Ureter (tissue), 1 donor: ENCODE measurements around the gene ANKRD17. TPM values are rescaled to one million over a fixed set of nuclear protein-coding genes. Genes with fewer than 3 reads are reported as not detected.
"Not testable (repeated sequence)": the region's sequence is repeated elsewhere in the genome, so short reads cannot be mapped to it uniquely, and the experiment has no call there.

ENCODE experiments used
- DNase-seq: peaks from one replicate; pipeline ENCODE4 v3.0.0-alpha.2; 2020; ENCODE audit warnings: low spot score
- total RNA-seq: library from RNA; stranded (reverse); gene quantifications from one replicate; pipeline ENCODE4 v1.2.4, GENCODE V29; 2023
- donor health status: DM: yes; HTN: yes; CAD: no.

The ANKRD17 gene
- total RNA-seq, 1 donor from 2014 or later, result 101 TPM

DNA sequence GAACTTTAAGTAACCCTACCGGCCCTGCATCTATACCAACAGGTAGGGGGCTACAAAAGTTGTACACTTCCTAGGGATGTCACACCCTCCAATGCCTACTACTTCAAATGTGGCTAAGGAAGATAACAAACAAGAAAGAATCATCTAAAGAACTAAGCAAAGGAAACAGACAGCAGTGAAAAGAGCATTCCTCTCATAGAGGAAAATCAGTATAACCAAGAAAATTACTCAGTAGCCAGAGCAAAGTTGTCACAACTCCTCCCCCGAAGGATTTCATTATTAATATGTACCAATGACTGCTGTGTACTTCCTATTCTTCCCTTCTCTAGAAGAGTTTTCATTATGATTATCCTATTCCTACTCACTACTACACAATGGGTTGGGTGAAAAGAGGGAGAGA is 12.6 kb downstream of the ANKRD17 start:
- DNase-seq, result no peak

DNA sequence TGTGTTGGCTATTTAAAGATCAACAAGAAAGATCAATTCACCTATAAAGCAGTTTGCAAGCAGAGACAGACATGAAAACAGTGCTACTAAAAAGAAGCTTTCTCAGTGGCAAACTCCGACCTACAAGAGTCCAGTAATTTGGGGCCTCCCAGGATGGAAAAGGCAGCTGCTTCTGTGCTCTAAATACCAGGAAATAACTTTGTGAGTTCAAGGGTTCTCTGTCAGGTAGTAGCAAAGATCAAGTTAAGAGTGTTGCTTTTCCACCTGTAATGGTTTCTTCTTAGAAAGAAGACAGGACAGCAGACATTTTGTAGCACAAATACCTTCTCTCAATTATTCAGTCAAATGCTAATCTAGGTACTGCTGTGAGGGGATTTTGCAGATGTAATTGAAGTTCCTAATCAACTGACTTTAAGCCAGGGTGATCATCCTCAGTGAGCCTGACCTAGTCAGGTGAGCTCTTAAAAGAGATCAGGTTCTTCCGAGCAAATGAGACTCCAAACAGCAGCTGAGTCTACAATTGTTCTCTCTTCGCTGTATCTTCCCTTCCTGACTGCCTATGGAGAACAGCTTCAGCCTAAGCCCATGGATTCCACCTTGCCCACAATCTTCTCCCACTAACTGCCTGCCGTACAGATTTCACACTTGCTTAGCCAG is 13.5 kb downstream of the ANKRD17 start:
- no peak for DNase-seq

DNA sequence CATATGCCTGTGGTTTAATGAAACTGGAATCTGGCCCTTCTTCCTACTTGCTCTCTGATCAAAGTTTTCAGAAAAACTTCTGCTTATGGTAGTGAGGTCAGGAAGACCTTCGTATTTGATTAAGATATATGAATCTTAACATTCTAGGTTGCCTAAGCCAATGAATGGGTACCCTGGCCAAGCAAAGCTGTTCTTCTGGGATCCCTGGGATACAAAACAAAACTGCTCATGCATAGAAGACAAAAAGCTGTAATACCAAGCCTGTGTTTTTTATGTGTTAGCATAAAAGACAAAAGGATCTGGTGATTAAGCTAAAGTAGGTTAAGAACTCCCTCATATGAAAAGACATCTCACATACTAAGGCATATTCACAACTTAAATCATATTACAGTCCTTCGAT is 21.6 kb downstream of the ANKRD17 start:
- no peak for DNase-seq

DNA sequence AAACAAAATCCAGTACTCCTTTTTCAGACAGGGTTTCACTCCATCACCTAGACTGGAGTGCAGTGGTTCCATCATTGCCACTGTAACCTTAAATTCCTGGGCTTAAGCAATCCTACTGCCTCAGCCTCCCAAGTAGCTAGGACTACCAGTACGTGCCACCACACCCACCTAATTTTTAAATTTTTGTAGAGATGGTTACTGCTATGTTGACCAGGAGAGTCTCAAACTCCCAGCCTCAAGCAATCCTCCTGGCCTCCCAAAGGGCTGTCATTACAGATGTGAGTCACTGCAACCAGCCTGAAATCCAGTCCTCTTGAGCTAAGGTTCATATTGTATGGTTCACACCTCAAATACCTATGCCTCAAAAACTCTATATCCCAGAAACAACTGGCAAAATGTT is 22.4 kb downstream of the ANKRD17 start:
- DNase-seq, result no peak

DNA sequence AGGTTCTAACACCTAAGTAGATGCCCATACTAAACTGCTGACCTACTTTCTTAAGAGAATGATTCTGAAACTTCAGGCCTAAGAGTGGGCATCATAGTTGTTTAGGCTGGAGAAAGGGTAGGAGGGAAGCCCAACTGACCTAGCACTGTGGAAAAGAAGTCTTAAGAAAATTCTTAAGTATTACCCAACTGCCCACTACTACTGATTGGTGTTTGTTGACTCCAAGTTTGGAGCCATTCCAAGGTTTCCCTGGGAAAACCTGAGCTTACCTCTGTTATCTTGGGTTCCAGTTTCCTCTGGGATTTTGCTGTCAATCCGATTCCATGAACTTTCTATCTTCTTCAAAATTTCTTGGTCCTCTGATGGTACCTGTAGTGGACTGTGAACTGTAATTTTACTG is 23.9 kb downstream of the ANKRD17 start:
- no peak for DNase-seq

DNA sequence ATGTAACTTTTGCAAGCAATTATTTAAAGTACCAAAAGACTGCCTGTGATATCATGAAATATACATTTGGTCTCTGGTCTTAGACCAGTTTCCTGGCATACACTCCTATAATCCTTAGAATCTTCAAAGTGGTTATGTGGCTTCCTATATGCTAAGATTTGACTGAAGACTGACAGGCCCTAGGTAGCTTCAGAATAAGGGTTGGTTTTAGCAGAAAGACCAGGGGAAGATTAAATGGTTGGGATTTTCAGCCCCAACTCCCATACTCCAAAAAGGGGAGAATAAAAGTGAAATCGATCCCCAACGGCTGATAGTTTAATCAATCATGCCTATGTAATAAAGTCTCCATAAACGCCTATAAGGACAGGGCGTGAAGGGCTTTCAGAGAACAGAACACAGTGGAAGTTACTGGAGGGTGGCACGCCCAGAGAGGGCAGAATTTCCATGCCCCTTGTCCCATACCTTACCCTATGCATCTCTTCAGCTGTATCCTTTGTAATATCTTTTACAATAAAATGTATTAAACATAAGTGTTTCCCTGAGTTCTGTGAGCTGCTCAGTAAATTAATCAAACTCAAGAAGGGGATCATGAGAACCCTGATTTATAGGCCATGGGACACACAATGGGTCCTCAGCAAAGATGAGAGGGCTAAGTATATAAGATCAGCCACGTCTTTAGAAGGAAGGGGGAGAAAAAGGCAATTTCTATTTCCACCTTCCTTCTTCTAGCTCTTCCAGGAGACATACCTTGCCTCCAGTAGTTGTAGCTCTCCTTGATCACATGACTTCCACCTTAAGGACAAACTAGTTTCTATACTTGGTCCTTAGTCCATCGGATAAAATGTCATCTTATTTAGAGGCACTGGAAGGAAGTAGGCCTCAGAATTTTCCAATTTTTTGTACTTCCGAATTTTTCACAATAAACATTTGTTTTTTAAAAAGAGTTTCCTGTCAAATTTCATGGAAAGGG is 26.8 kb downstream of the ANKRD17 start:
- no peak for DNase-seq

DNA sequence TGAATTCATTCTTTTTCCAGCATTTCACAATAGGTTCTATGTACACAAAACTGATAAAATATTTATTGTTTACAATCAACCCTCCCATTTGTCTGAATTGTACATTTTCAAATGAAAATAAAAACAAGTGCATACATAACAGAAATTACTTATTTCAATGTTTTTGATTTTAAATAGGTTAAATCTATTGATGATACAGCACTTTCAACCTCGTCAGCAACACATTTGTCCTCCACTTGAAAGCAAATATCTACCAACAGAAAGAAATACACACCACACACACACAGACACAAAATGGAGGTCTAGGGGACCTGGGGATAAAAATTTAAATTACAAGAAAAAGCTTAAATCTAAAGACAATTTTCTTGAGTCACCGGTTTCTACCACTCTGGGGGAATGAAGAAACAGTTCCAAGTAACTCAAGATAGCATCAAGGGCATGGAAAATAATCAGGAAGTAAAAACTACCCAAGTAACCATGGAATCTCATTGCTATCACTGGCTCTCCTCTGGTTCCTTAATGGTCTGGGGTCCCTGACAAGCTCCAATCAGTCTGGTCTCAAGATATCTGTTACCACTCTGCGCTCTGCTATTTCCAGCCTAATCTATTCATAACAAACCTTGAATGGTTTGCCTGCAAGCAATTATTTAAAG is 27.6 kb downstream of the ANKRD17 start:
- no peak for DNase-seq

DNA sequence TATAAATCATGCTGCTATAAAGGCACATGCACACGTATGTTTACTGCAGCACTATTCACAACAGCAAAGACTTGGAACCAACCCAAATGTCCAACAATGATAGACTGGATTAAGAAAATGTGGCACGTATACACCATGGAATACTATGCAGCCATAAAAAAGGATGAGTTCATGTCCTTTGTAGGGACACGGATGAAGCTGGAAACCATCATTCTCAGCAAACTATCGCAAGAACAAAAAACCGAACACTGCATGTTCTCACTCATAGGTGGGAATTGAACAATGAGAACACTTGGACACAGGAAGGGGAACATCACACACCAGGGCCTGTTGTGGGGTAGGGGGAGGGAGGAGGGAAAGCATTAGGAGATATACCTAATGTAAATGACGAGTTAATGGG is 29.8 kb downstream of the ANKRD17 start:
- not testable (repeated sequence) for DNase-seq

DNA sequence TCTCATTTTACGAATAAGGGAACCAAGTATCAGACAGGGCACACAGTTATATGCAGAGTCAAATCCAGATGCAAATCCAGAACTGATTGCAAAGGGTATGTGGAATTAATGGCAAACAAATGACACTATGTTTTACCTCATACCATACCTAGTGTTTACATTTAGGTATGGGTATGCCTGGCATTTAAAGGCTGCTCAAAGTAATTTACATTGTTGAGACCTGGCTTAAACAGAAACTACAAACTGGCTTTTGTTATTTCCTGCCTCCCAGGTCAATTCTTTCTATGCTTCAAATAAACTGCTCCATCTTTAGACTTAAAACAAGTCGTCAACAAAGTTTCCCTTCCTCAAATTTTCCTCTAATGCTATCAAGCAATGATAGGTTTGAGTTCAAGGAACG is 33.7 kb downstream of the ANKRD17 start:
- DNase-seq, result no peak

DNA sequence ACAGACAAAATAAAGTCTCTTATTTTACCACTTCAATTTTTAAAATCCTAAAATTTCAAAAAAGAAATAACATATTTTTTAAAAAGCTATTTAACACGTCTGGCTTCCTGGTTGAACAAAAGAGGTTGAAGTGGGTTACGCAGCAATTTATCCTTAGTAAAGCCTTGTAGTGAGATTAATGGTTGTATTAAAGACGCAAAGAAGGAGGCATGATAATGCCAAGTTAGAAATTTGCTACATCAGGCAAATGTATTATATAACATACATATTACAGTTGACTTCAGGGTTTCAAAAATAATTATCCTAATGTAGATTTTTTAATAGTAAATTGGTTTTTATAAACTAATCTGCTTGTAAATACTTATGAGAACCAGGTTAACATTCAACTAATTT is 35.3 kb downstream of the ANKRD17 start:
- no peak for DNase-seq

DNA sequence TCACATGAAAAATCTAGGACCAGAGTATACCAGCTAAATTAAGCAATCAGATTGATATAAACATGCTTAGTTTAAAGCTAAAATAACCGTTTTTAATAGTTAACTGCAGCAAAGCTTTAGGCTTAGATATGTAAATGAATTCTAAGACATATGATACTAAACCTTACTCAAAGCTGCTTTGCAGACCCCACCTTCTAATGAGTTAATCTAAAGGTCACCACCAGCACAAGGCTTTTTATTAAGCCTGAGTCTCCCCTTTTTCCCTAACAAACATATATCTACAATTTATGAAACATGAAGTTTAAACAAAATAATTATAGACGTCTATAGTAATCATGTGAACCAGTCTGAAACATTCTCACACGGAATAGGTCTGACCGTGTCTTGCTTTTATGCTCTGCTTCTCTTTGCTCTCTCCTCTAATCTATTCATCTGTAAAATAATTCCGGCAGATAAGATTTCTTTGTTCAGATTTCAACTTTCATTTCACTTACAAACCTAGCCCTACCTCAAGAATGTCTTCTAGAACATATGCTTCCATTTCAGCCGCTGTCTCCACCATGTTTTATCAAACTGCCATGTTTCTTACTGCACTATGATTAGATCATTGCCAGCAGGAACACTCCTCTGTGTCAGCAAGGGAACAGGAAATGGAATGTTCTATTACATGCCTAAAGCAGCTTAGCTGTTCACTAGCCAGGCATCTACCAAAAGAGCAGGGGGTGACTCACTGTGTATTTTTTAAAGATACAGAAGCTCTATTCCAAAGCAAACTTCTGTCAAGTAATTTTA is 35.9 kb downstream of the ANKRD17 start:
- peak; percentile 65 for DNase-seq

DNA sequence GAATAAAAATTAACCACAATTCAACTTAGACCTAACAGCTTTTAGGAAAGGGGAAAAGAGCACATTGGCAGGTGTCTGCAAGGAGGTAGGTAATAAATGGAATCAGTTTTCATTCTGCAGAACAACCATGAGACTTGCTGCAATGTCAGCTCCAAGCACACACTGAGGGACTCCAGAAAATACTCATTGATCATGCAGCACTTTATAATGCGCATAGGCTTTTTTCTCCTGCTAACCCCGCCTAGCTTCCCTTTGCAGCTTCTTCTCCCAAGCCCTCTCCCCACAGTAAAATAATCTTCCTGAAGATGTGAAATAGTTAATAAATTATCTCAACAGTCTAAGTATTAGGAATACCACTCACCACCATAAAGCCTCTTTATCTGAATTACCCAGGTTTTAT is 36.9 kb downstream of the ANKRD17 start:
- DNase-seq, result no peak

DNA sequence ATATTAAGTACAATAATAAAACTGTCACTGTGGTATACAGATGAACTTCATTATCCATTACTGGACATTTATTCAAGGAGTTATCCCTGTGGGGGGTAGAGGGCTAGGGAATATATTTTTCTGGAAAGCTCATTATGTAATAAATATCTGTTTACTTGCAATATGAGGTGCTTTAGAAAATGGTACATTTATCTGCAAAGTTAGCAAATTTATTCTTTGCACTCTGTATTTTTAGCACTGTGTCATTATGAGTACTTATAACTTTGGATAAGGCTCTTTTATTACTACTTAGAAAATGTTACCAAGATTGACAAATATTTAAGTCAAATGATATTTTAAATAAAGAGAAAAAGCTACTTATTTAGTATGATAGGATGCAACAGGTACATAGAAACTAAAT is 37.8 kb downstream of the ANKRD17 start:
- DNase-seq, result no peak

DNA sequence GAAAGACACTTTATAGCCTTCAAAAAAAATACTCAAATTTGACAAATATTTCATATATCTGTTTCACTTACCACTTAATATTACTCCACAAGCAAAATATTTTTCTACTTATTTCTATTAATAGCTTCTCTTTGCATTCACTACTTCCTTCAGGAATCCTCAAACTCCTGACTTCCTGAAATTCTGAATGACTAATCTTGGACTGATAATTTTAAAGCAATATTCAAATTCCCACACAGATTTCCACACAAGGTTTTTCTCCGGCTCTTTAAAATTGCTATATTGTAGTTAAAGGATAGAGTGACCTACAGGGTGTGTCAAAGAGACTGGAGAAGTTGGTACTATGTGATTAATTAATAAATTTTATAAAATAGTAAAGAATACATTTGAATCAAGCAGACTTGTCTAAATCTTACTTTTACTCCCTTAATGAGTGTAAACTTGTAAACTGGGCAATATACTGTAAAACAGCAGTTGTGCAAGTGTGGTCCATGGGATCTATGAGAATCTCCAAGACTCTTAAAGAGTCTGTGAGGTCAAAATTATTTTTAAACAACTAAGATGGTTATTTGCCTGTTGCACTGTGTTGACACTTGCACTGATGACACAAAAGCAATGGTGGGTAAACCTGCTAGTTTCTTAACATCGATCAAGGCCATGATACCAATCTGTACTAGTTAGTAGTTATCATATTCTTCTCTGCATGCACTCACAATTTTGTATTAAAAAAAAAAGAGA is 44.5 kb downstream of the ANKRD17 start:
- DNase-seq, result no peak

DNA sequence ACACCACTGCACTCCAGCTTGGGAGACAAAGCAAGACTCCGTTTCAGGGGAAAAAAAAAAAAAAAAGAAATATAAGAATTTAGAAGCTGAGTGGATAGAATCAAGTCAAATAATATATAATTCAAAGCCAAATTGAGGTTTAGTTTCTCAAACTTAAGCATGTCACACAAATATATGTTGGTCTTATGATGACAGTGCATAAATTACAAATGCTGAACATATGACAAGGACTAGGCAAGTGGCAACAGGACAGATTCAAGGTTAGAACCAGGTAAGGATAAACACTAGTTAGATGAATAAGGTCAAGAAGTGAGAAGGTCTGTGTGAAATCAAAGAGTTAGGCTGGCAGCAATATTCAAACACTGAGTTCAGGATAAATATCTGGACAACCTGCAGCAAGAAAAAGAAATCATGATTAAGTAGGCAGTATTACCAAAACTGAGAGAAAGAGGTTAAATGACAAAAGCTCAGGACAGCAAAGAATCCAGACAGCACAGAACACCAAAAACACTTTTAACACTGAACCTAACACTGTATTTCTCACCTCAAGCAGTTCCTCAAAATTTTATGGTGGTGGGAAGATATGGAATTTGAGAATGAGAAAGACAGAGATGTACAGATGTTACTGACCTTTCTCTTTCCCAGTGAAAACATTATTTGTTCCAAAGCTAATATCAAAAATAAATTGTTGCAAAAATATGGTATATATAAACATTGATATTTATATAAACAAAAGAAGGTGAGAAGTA is 45.4 kb downstream of the ANKRD17 start:
- no peak for DNase-seq

DNA sequence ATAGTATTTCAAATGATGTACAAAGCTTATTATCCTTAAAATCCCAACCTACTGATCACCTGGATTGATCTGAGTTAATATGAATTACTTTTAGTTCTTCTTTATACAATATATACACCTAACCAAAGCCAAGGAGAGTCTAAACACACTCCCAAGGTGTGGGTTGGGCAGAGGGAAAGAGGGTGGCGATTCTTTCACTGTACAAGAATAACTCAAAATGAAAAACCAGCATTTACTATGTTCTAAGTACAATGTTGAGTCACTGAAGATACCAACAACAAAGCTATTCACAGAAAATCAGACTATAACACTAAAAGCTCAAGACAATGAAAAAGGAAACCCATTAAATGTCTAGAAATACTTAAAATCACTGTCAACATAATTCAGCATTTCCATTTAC is 46.6 kb downstream of the ANKRD17 start:
- DNase-seq, result no peak

DNA sequence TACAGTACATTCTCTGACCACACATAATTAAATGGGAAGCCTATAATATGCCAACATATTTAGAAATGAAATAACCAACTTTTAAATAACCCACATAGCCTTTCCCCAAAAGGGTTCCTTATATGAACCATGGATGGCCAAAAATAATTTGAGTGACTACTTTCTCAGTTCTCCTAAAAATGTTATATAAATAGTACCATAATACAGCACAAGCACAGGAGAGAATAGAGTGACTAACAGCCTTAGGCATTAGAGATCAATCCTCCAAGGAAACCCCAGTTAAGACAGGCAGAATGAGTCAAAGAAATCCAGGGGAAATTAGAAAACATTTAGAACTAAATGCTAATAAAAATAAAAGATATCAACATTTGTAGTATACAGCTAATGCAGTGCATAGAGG is 50.2 kb downstream of the ANKRD17 start:
- no peak for DNase-seq

DNA sequence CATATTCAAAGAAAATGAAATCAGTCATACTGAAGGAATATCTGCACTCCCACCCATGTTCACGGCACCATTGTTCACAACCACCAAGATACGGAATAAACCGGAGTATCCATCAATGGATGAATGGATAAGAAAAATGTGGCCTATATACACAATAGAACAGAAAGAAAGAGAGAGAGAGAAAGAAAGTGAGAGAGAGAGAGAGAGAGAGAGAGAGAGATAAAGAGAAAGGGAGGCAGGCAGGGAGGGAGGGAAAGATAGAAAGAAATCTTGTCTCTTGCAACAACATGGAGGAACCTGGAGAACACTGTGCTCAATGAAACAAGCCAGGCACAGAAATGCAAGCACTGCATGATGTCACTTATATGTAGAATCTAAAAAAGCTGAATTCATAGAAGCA is 52.4 kb downstream of the ANKRD17 start:
- DNase-seq, result no peak

DNA sequence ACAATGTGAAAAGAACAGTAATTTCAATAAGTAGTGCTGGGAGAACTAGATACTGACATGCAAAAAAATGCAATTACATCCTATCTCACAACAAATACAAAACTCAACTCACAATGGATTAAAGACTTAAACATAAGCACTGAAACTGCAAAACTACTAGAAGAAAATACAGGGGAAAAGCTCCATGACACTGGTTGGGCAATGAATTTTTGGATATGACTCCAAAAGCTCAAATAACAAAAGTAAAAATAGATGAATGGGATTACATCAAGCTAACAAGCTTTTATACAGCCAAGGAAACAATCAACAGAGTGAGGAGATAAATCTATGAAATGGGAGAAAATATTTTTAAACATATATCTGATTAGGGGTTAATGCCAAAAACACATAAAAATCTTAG is 53.1 kb downstream of the ANKRD17 start:
- no peak for DNase-seq

DNA sequence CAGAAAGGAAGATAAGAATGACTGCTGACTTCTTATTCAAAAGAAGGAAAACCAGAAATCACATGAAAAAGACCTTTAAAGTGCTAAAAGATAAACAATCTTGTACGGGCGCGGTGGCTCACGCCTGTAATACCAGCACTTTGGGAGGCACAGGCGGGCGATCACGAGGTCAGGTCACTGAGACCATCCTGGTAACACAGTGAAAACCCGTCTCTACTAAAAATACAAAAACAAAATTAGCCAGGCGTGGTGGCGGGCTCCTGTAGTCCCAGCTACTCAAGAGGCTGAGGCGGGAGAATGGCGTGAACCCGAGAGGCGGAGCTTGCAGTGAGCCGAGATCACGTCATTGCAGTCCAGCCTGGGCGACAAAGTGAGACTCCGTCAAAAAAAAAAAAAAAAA is 54.6 kb downstream of the ANKRD17 start:
- not testable (repeated sequence) for DNase-seq
